Pancreas (tissue), 10 donors: ENCODE data around the gene KIDINS220. TPM values are rescaled to one million over a fixed set of nuclear protein-coding genes. Genes with fewer than 3 reads are reported as not detected.

Experiments used
- ATAC-seq, 4 donors: fragments of 200-7000 bp; cut with Tn5 transposase; one replicate each; pipeline versions ENCODE4 v1.8.0 to v1.9.1; 2020; ENCODE audit warnings: mild to moderate bottlenecking in 4 of 4, moderate library complexity in 4 of 4
- DNase-seq, 6 donors: peaks; one replicate each; pipeline ENCODE4 v3.0.0-alpha.2; 2020
- FAIRE-seq: peaks from 2 replicates; lab custom pipeline; 2012; peaks lifted over from hg19 to GRCh38; lab: Jason Lieb, UNC
- H3K27ac ChIP-seq, 4 donors: fragments of 200-600 bp; sonication (generic); 1 replicate in 3 of 4; 2 replicates in 1 of 4; pipeline versions ENCODE4 v1.5.0 to v1.8.0; 2020
- H3K27me3 ChIP-seq, 4 donors: fragments of 200-600 bp; one replicate each; pipeline ENCODE4 v1.8.0; 2021
- H3K36me3 ChIP-seq, 3 donors: fragments of 200-600 bp; sonication (generic) in 1 of 3; one replicate each; pipeline versions ENCODE4 v1.5.0 to v1.8.0; 2020 to 2021
- H3K4me1 ChIP-seq, 3 donors: fragments of 200-600 bp; one replicate each; pipeline ENCODE4 v1.8.0; 2021
- H3K4me3 ChIP-seq, 4 donors: fragments of 200-600 bp; sonication (generic) in 2 of 4; one replicate each; pipeline versions ENCODE4 v1.5.0 to v1.8.0; 2020 to 2021
- H3K9me3 ChIP-seq, 4 donors: fragments of 200-600 bp; one replicate each; pipeline ENCODE4 v1.8.0; 2021
- CTCF ChIP-seq, 4 donors: fragments of 200-600 bp; sonication (generic) in 3 of 4; IDR thresholded peaks; one replicate each; pipeline versions ENCODE4 v1.5.0 to v1.8.0; 2021; ENCODE audit warnings: antibody characterized with exemption in 4 of 4
- WGBS, 2 donors: extraction: QIAGEN DNeasy Blood & Tissue Kit; methylation state at CpG; one replicate each; pipeline ENCODE4 v1.1.7; 2013; 5-methylcytosine and 5-hydroxymethylcytosine counted together
- intact Hi-C, 3 donors: fragments of 100-400 bp; cut with DNase I; formaldehyde crosslinking; loops; one replicate each; pipeline versions ENCODE4 v1.11.1 to v1.14.2; 2022
- polyA plus RNA-seq, 2 donors: library from polyadenylated mRNA; stranded (reverse); fragments of 200-250 nt; gene quantifications; one replicate each; pipeline ENCODE4 v1.2.3, GENCODE V29; 2013
- total RNA-seq, 6 donors: library from RNA; stranded (reverse); fragmentation: NEBNext Ultra II Directional in 4 of 6; extraction: Animal tissue kit (Norgen Biotek cat#: 25700) in 4 of 6; gene quantifications; one replicate each; pipeline versions ENCODE4 v1.2.1 to v1.2.4, GENCODE V29; 2021 to 2023
- donor health status: healthy with polysubstance abuse.
- donor health status: DM: no; HTN: no; CAD: no; lungs with moderate emphysema.
- donor health status: DM: no; HTN: no; CAD: no.
- donor health status: control.
- donor health status: control.
- donor health status: Bipolar disorder and iron deficiency.
- donor health status: DM: yes; HTN: yes; CAD: no.
- donor health status: DM: no; HTN: no; CAD: no.
- donor health status: DM: no; HTN: no; CAD: no.
- donor health status: DM: yes; HTN: yes; CAD: no.

The KIDINS220 gene
- total and polyA plus RNA-seq, 8 donors, result 8.5 to 34.3 (median 18.2) TPM

GRCh38 chr2:8856176-8856575 is 18.8 kb upstream of the KIDINS220 start:
- H3K9me3 ChIP-seq, result no peaks in the 10 kb centered on the region
- intact Hi-C loops, result no loop called here
- no peaks in the 10 kb centered on the region for H3K4me1 ChIP-seq
- FAIRE-seq (no peak), DNase-seq (no peak), ATAC-seq (no peak)
- no peaks in the 10 kb centered on the region for H3K27me3 ChIP-seq
- WGBS, 2 donors, result 76 to 85% methylated on average over 2 of the region's 2 CpGs
- H3K4me3 ChIP-seq, result no peak overlapping the region
- TF ChIP-seq CTCF (IDR thresholded peaks at IDR 0.05), result no peak
- H3K36me3 ChIP-seq, result no peaks in the 10 kb centered on the region
- H3K27ac ChIP-seq, result no peak overlapping the region

GRCh38 chr2:8855010-8855409 is 17.6 kb upstream of the KIDINS220 start:
- DNase-seq (no peak), FAIRE-seq (no peak), ATAC-seq (no peak)
- H3K27ac ChIP-seq, result no peak overlapping the region
- no peaks in the 10 kb centered on the region for H3K4me1 ChIP-seq
- no peak overlapping the region for H3K4me3 ChIP-seq
- 69 to 75% methylated on average over 3 of the region's 3 CpGs for WGBS, 2 donors
- H3K36me3 ChIP-seq, result no peaks in the 10 kb centered on the region
- H3K9me3 ChIP-seq, result no peaks in the 10 kb centered on the region
- no peaks in the 10 kb centered on the region for H3K27me3 ChIP-seq
- no peak for TF ChIP-seq CTCF (IDR thresholded peaks at IDR 0.05)
- intact Hi-C loops, result no loop called here

GRCh38 chr2:8853426-8853825 is 16.0 kb upstream of the KIDINS220 start:
- FAIRE-seq, result no peak
- intact Hi-C loops, result no loop called here
- H3K36me3 ChIP-seq, result no peaks in the 10 kb centered on the region

DNA sequence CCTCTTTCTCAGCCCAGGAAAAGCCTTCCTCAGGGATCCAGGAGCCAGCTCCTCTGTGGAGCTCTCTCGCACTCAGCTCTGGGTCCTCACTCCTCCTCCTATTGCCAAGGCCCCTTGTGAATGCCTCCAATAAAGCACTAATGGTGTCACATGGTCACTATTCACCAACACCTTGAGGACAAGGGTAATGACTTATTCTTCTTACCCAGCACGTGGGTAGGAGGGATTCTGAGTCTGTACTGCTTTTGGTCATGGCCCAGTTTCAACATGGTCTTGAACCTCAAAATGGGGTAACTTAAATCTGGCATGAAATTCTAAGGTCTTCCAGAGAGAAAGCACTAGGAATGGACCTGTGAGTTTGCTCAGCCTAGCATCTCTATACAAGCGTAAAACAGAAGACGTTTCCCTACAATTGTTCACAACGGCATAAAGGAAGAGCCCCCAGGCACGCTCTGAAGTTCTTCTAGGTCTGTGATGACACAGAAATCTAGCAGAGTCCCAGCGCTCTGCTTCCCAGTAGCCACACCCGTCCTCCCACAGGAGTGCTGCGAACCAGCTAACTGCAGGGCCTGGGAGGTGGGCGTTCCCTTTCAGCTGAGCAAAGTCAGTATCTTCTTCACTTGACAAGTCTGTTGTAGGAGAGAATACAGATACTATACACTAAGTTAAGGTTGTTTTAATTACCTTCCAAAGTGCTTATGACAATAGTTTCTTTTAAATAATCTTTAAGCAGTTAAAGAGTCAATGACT is 14.6 kb upstream of the KIDINS220 start:
- ATAC-seq (no peak), FAIRE-seq (no peak), DNase-seq (no peak)
- Histone ChIP-seq H3K4me1 (no peaks in the 10 kb centered on the region), H3K4me3 (no peak overlapping the region), H3K9me3 (no peaks in the 10 kb centered on the region), H3K27ac (no peak overlapping the region), H3K36me3 (no peaks in the 10 kb centered on the region), H3K27me3 (no peaks in the 10 kb centered on the region)
- WGBS, 2 donors, result 76 to 80% methylated on average over 10 of the region's 10 CpGs
- intact Hi-C loops, result no loop called here
- TF ChIP-seq CTCF (IDR thresholded peaks at IDR 0.05), result no peak

More at GRCh38 chr2:8853426-8853825, 16.0 kb upstream of the KIDINS220 start:
- H3K27me3 ChIP-seq, result no peaks in the 10 kb centered on the region
- DNase-seq (no peak), ATAC-seq (no peak)
- no peak overlapping the region for H3K4me3 ChIP-seq
- H3K4me1 ChIP-seq, result no peaks in the 10 kb centered on the region
- no peak overlapping the region for H3K27ac ChIP-seq
- 81 to 83% methylated on average over 4 of the region's 4 CpGs for WGBS, 2 donors
- H3K9me3 ChIP-seq, result no peaks in the 10 kb centered on the region
- TF ChIP-seq CTCF (IDR thresholded peaks at IDR 0.05), result no peak

- ATAC-seq (no peak), FAIRE-seq (no peak), DNase-seq (no peak)
- Histone ChIP-seq H3K4me3 (no peak overlapping the region), H3K27me3 (no peaks in the 10 kb centered on the region), H3K9me3 (no peaks in the 10 kb centered on the region), H3K27ac (no peak overlapping the region), H3K4me1 (no peaks in the 10 kb centered on the region), H3K36me3 (no peaks in the 10 kb centered on the region)
- intact Hi-C loops, result no loop called here
- TF ChIP-seq CTCF (IDR thresholded peaks at IDR 0.05), result no peak
- WGBS, 2 donors, result 86 to 90% methylated on average over 8 of the region's 8 CpGs
These were observed 13.6 kb upstream of the KIDINS220 start for GRCh38 chr2:8850845-8851487.
